Measurements from ENCODE around the gene SUFU. TPM values are rescaled to one million over a fixed set of nuclear protein-coding genes. Genes with fewer than 3 reads are reported as not detected.

The SUFU gene
- total and polyA plus RNA-seq, 2 of the 8 experiments (the other 6 are each of a cell fraction or from before 2014, with no cell fraction given): 7.0 to 10.8 TPM

- Histone ChIP-seq H4K8ac (ENCODE audit: extremely low read depth, insufficient read depth, low read length) (no peak overlapping the region), H4K91ac (replicated peaks; ENCODE audit: insufficient read length, low read length) (no peak overlapping the region), H3K27ac (ENCODE audit: low read depth, low read length) (no peak overlapping the region), H3K79me1 (ENCODE audit: low read depth, low read length) (no peaks in the 10 kb centered on the region), H3K56ac (replicated peaks; ENCODE audit: insufficient read length, low read depth, low read length) (no peak overlapping the region), H2BK120ac (replicated peaks; ENCODE audit: low read depth, low read length) (no peak overlapping the region), H3K23me2 (ENCODE audit: low read depth, low read length) (no peaks in the 10 kb centered on the region), H2BK5ac (ENCODE audit: low read depth, low read length) (no peak overlapping the region), H2AFZ (ENCODE audit: low read length) (no peak overlapping the region), H3K4ac (replicated peaks; ENCODE audit: insufficient read length, low read depth, low read length) (no peak overlapping the region), H3K9me3 (ENCODE audit: insufficient read depth in 2 of 2, low read depth in 1 of 2, low read length in 1 of 2) (no peaks in the 10 kb centered on the region), H3K23ac (ENCODE audit: insufficient read length) (no peak overlapping the region), H4K20me1 (replicated peaks in 1 of 2; ENCODE audit: control insufficient read depth in 1 of 2, insufficient read depth in 2 of 2, low read length in 2 of 2) (peaks cover 0 to 13% of the 10 kb centered on the region in 2 experiments), H3K9ac (replicated peaks in 1 of 4; ENCODE audit: extremely low read depth in 1 of 4, low read depth in 3 of 4, low read length in 3 of 4) (no peak overlapping the region), H2BK15ac (ENCODE audit: low read length) (no peak overlapping the region), H3K4me2 (ENCODE audit: insufficient read depth in 1 of 2, low read depth in 2 of 2, low read length in 2 of 2) (no peak overlapping the region), H3K27me3 (replicated peaks in 1 of 4; ENCODE audit: control insufficient read depth in 3 of 4, extremely low read depth in 1 of 4, insufficient read depth in 3 of 4, low read length in 3 of 4) (no peaks in the 10 kb centered on the region; a peak in 1 of 7 replicates), H3K36me3 (ENCODE audit: control insufficient read depth in 2 of 4, insufficient read depth in 4 of 4, low read length in 3 of 4) (peaks cover 19 to 48% (median 36%) of the 10 kb centered on the region in 4 experiments), H2BK12ac (ENCODE audit: low read depth, low read length) (no peak overlapping the region), H3K4me3 (ENCODE audit: extremely low read depth in 1 of 4, insufficient read depth in 2 of 4, low read depth in 3 of 4, low read length in 4 of 4) (no peak overlapping the region), H3K18ac (ENCODE audit: extremely low read depth, low read length) (no peak overlapping the region), H3K79me2 (ENCODE audit: control insufficient read depth in 1 of 2, insufficient read depth in 2 of 2, low read length in 2 of 2) (no peaks in the 10 kb centered on the region), H3K4me1 (replicated peaks in 1 of 4; ENCODE audit: control insufficient read depth in 3 of 4, insufficient read depth in 4 of 4, low read length in 3 of 4) (no peaks in the 10 kb centered on the region), H2AK5ac (ENCODE audit: low read depth, low read length) (no peak overlapping the region), H4K5ac (ENCODE audit: insufficient read length, low read depth, low read length) (no peak overlapping the region), H2BK20ac (ENCODE audit: low read length) (no peak overlapping the region), H3K14ac (ENCODE audit: insufficient read length) (no peak overlapping the region)
- WGBS, 2 experiments (ENCODE audit: extremely low coverage in 1 of 2, insufficient coverage in 1 of 2, insufficient read length in 1 of 2, insufficient replicate concordance in 2 of 2, low coverage in 1 of 2, low lambda C conversion rate in 2 of 2, missing lambda C conversion rate in 1 of 2): 91% methylated on average over 8 of the region's 9 CpGs; no CpG with 5 or more reads in 1 of the 2 experiments
- POLR2A ChIA-PET (ENCODE audit: partially characterized antibody): interaction anchor here (1.1 to 2.7 kb wide), 5 partner anchors 9 to 86 kb away, joined by 3 to 11 read pairs (median 4); no protein-coding TSS in a partner anchor
- no peak for DNase-seq (ENCODE audit: low read depth in 1 of 2, low spot score in 2 of 2)
- no peak for FAIRE-seq
- CTCF ChIA-PET (ENCODE audit: partially characterized antibody): interaction anchor here (1.0 to 8.1 kb wide), 15 partner anchors 11 to 310 kb away, joined by 3 to 77 read pairs (median 9); partner anchors contain the start of gene FBXL15
- TF ChIP-seq PHF8 (conservative IDR thresholded peaks at IDR 0.05; ENCODE audit: low read depth, low read length) (no peak), TAF7 (optimal IDR thresholded peaks at IDR 0.05; ENCODE audit: borderline replicate concordance, low read depth, low read length) (no peak), MAX (IDR thresholded peaks at IDR 0.05) (no peak), KDM4A (IDR thresholded peaks at IDR 0.05; ENCODE audit: low read depth, low read length, severe bottlenecking) (no peak), BCL11A (IDR thresholded peaks at IDR 0.05; ENCODE audit: low read depth in 2 of 2, low read length in 2 of 2) (no peak), ZNF274 (IDR thresholded peaks at IDR 0.05; ENCODE audit: borderline replicate concordance, extremely low read depth, low read length) (no peak), SIRT6 (IDR thresholded peaks at IDR 0.05; ENCODE audit: low read length) (no peak), SP1 (IDR thresholded peaks at IDR 0.05; ENCODE audit: low read depth, low read length) (no peak), CBX5 (IDR thresholded peaks at IDR 0.05; ENCODE audit: low read depth, low read length) (no peak), CHD1 (IDR thresholded peaks at IDR 0.05; ENCODE audit: low read depth, low read length) (no peak), E2F6 (IDR thresholded peaks at IDR 0.05) (no peak), CBX8 (IDR thresholded peaks at IDR 0.05; ENCODE audit: borderline replicate concordance, low read depth, low read length) (no peak), CEBPB (IDR thresholded peaks at IDR 0.05; ENCODE audit: low read depth, low read length) (no peak), CHD2 (IDR thresholded peaks at IDR 0.05; ENCODE audit: low read length) (no peak)
Measured at GRCh38 chr10:102480396-102480795, 23.4 kb upstream of the SUFU start.

All from H1 (cell line).